GM23338 (cell line): ENCODE data around the gene CSF1R.

Experiments used
- EZH2 ChIP-seq: fragments of 200-600 bp; sonication (generic); IDR thresholded peaks from one replicate; pipeline ENCODE4 v1.8.0; 2017; ENCODE audit warnings: antibody characterized with exemption, mild to moderate bottlenecking, low read depth; ENCODE audit not compliant: unreplicated experiment
- EZH2phosphoT487 ChIP-seq: fragments of 200-600 bp; sonication (generic); IDR thresholded peaks from one replicate; pipeline ENCODE4 v1.8.1; 2018; ENCODE audit warnings: antibody characterized with exemption; ENCODE audit not compliant: unreplicated experiment
- JUNB ChIP-seq: IDR thresholded peaks from one replicate; pipeline ENCODE4 v1.6.1; 2016; ENCODE audit warnings: antibody characterized with exemption; ENCODE audit not compliant: unreplicated experiment
- TF ChIP-seq, protein P1 (sequence below), 2 experiments: fragments of 200-600 bp in 1 of 2; sonication (generic) in 1 of 2; conservative IDR thresholded peaks; 2 replicates each; pipeline versions ENCODE4 v1.5.1 to v1.6.1; 2016 to 2017; ENCODE audit warnings: antibody characterized with exemption in 2 of 2, low read depth in 2 of 2, mild to moderate bottlenecking in 2 of 2, moderate library complexity in 1 of 2
- TF ChIP-seq, protein P2 (sequence below): IDR thresholded peaks from one replicate; pipeline ENCODE4 v1.6.1; 2018; ENCODE audit warnings: antibody characterized with exemption; ENCODE audit not compliant: unreplicated experiment

- TF ChIP-seq, protein P1, sequence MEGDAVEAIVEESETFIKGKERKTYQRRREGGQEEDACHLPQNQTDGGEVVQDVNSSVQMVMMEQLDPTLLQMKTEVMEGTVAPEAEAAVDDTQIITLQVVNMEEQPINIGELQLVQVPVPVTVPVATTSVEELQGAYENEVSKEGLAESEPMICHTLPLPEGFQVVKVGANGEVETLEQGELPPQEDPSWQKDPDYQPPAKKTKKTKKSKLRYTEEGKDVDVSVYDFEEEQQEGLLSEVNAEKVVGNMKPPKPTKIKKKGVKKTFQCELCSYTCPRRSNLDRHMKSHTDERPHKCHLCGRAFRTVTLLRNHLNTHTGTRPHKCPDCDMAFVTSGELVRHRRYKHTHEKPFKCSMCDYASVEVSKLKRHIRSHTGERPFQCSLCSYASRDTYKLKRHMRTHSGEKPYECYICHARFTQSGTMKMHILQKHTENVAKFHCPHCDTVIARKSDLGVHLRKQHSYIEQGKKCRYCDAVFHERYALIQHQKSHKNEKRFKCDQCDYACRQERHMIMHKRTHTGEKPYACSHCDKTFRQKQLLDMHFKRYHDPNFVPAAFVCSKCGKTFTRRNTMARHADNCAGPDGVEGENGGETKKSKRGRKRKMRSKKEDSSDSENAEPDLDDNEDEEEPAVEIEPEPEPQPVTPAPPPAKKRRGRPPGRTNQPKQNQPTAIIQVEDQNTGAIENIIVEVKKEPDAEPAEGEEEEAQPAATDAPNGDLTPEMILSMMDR (conservative IDR thresholded peaks at IDR 0.05; ENCODE audit: low read depth in 2 of 2), result no peak
- TF ChIP-seq EZH2phosphoT487, result no peak
- TF ChIP-seq, protein P2, sequence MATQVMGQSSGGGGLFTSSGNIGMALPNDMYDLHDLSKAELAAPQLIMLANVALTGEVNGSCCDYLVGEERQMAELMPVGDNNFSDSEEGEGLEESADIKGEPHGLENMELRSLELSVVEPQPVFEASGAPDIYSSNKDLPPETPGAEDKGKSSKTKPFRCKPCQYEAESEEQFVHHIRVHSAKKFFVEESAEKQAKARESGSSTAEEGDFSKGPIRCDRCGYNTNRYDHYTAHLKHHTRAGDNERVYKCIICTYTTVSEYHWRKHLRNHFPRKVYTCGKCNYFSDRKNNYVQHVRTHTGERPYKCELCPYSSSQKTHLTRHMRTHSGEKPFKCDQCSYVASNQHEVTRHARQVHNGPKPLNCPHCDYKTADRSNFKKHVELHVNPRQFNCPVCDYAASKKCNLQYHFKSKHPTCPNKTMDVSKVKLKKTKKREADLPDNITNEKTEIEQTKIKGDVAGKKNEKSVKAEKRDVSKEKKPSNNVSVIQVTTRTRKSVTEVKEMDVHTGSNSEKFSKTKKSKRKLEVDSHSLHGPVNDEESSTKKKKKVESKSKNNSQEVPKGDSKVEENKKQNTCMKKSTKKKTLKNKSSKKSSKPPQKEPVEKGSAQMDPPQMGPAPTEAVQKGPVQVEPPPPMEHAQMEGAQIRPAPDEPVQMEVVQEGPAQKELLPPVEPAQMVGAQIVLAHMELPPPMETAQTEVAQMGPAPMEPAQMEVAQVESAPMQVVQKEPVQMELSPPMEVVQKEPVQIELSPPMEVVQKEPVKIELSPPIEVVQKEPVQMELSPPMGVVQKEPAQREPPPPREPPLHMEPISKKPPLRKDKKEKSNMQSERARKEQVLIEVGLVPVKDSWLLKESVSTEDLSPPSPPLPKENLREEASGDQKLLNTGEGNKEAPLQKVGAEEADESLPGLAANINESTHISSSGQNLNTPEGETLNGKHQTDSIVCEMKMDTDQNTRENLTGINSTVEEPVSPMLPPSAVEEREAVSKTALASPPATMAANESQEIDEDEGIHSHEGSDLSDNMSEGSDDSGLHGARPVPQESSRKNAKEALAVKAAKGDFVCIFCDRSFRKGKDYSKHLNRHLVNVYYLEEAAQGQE, result no peak
- no peak for TF ChIP-seq JUNB
- no peak for TF ChIP-seq EZH2
Observed at GRCh38 chr5:150059623-150060022, 26.7 kb downstream of the CSF1R start.
